GM12874 (cell line): ENCODE measurements around the gene NCR3LG1.

Experiments used
- CTCF ChIP-seq: IDR thresholded peaks from 2 replicates; pipeline ENCODE4 v1.5.1; 2011; ENCODE audit warnings: low read depth, mild to moderate bottlenecking, control low read depth, low read length, moderate library complexity; ENCODE audit not compliant: insufficient read depth

NCR3LG1 gene

GRCh38 chr11:17333799-17334586, 17.6 kb upstream of the NCR3LG1 start:
- TF ChIP-seq CTCF = no peak

GRCh38 chr11:17343257-17343656, 8.3 kb upstream of the NCR3LG1 start:
- no peak for TF ChIP-seq CTCF

- no peak for TF ChIP-seq CTCF
Observed at GRCh38 chr11:17343907-17344306, 7.7 kb upstream of the NCR3LG1 start.

GRCh38 chr11:17347676-17348075, 3.9 kb upstream of the NCR3LG1 start:
- TF ChIP-seq CTCF = no peak

GRCh38 chr11:17350455-17351171, 987 bp upstream of the NCR3LG1 start:
- no peak for TF ChIP-seq CTCF

GRCh38 chr11:17351172-17351509, 459 bp upstream of the NCR3LG1 start:
- TF ChIP-seq CTCF = no peak

- no peak for TF ChIP-seq CTCF
Observed at GRCh38 chr11:17352950-17353820, 1.6 kb downstream of the NCR3LG1 start.
